22Rv1 (cell line): ENCODE measurements around the gene JPH3.

Experiments
- H3K27ac ChIP-seq: fragments of 450-650 bp; 2 replicates; pipeline ENCODE4 v1.5.1; 2017
- ZFX ChIP-seq: fragments of 450-650 bp; IDR thresholded peaks from 2 replicates; pipeline ENCODE4 v1.6.1; 2017; ENCODE audit warnings: antibody characterized with exemption, borderline replicate concordance
- TF ChIP-seq, protein P1 (sequence below): fragments of 450-650 bp; IDR thresholded peaks from 2 replicates; pipeline ENCODE4 v1.5.1; 2017; ENCODE audit warnings: mild to moderate bottlenecking

Gene JPH3

DNA sequence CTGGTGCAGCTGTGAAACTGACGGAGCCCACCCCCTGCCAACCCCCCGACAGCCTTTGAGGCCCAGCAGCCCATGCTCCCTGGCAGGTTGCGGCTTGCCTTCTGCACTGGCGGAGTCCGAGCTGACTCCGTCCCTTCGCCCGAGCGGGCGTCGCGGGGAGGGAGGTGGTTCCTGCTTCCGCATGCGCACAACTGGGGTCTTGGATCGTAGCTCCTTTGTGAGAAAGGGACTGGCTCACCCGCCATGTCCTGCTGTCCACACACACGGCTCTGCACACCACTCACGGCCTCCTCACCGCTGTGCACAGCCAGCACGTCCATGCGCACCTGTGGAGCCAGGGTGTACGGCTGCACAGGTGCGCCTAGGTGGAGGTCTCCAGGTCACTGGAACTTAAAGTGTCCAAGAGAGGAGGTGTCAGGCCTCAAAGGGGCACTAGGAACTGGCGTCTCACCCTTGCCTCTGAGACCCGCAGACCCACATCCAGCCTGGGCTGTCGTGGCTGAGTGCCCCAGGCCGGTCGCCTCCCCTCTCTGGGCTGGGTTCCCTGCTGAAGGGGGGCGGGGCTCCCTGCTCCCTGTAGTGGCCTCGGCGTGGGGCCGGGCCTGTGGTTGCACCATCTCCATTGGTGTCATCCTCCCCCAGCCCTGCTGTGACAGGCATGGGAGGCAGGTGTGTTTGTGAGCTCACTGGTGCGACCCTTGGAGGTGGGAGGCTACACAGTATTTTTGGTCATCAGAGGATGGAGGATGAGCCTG is 45.3 kb downstream of the JPH3 start:
- H3K27ac ChIP-seq = no peak overlapping the region
- TF ChIP-seq ZFX = no peak
- TF ChIP-seq, protein P1, sequence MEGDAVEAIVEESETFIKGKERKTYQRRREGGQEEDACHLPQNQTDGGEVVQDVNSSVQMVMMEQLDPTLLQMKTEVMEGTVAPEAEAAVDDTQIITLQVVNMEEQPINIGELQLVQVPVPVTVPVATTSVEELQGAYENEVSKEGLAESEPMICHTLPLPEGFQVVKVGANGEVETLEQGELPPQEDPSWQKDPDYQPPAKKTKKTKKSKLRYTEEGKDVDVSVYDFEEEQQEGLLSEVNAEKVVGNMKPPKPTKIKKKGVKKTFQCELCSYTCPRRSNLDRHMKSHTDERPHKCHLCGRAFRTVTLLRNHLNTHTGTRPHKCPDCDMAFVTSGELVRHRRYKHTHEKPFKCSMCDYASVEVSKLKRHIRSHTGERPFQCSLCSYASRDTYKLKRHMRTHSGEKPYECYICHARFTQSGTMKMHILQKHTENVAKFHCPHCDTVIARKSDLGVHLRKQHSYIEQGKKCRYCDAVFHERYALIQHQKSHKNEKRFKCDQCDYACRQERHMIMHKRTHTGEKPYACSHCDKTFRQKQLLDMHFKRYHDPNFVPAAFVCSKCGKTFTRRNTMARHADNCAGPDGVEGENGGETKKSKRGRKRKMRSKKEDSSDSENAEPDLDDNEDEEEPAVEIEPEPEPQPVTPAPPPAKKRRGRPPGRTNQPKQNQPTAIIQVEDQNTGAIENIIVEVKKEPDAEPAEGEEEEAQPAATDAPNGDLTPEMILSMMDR = no peak

DNA sequence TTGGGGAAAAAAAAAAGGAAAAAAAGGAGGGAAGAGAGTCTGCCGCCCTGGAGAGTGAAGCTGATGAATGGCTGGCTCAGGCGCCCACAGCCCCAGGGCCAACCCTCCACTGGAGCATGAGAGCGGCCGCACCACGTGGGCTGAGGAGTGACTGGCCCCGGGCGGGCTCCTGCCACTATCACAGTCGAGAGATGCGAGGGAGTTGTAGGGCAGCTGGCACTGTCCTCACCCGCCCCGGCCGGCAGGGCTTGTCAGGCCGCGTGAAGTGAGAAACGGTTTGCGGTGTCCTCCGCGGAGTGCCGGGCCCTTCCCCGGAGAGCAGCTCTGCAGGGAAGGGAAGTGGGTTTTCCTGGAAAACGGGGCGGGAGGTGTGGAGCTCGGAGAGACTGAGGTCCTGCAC is 45.9 kb downstream of the JPH3 start:
- no peak overlapping the region for H3K27ac ChIP-seq
- no peak for TF ChIP-seq ZFX
- TF ChIP-seq, protein P1 = no peak

GRCh38 chr16:87648698-87649487 is 46.6 kb downstream of the JPH3 start:
- TF ChIP-seq, protein P1 = no peak
- TF ChIP-seq ZFX = no peak
- no peak overlapping the region for H3K27ac ChIP-seq

GRCh38 chr16:87652386-87652785 is 50.1 kb downstream of the JPH3 start:
- H3K27ac ChIP-seq = no peak overlapping the region
- TF ChIP-seq, protein P1 = no peak
- TF ChIP-seq ZFX = no peak

DNA sequence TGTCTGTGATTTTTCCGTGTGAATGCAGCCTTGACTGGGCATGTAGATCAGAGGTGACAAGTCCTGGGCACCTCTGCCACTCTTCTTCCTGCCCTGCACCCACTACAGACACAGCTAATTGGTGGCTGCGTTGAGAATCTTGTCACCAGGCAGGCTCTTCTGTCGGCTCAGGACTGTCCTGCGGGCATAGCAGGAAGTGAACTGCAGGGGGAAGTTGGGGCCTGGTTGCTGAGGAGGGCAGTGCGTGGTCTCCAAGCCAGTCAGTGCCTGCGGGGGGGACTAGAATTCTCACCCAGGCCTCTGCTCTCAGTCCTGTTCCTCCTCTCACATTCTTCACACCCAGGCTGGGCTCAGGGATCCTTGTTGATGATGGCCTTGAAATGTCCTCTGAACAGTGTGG is 50.5 kb downstream of the JPH3 start:
- H3K27ac ChIP-seq = no peak overlapping the region
- TF ChIP-seq ZFX = no peak
- TF ChIP-seq, protein P1 = no peak

- H3K27ac ChIP-seq = no peak overlapping the region
- TF ChIP-seq, protein P1 = peak; percentile 47; the same call in 1 of the 2 replicates
- TF ChIP-seq ZFX = no peak
Observed at GRCh38 chr16:87653234-87653633, 50.9 kb downstream of the JPH3 start.

DNA sequence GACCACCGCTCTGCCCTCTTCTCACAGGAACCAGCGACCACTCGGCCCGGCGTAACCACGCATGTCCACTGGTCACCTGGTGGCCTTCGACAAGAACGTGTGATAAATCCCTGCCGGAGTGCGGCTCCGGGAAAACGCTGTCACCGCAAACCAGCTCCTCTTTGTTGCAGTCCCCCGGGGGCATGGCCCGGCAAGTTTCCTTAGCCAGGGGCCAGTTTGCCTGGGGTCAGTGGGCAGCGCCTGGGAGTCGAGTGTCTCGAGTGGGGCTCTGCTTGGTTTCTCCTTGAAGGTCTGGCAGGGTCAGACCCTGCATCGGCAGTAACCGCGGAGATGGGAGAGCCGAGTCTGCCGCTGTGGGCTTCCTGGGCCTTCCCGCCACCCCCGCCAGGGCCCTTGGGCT is 52.5 kb downstream of the JPH3 start:
- no peak overlapping the region for H3K27ac ChIP-seq
- TF ChIP-seq, protein P1 = no peak
- no peak for TF ChIP-seq ZFX
